ENCODE measurements around the gene OR10Z1.

The OR10Z1 gene

DNA sequence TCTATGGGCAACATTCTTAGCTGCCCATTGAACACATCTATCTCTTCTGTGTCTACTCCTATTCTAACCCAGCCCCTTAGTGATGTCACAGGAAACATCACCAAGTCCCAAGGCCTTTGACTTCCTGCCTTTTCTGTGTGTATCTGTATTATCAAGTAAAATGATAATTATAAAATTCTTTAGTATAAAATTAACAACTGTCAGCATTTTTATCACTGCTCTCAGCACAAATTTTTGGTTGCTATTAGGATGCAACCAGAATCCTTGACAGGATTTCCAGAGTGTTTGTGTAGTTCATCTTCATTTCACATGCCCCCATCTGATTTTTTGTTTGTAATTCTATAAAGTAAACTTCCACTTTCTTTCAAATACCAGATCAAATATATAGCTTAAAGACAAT, 33.8 kb downstream of the OR10Z1 start:
- DNase-seq (ENCODE audit: low spot score in 2 of 2), result no peak
- no peak overlapping the region for H3K4me3 ChIP-seq
- no peaks in the 10 kb centered on the region for H3K27me3 ChIP-seq (ENCODE audit: low read depth)
- H3K36me3 ChIP-seq (replicated peaks), result no peaks in the 10 kb centered on the region
- H3K9me3 ChIP-seq, result no peaks in the 10 kb centered on the region
- in situ Hi-C loops (cut with MboI; ENCODE audit: low sequenced_read_pairs), result no loop called here
- no peaks in the 10 kb centered on the region for H3K4me1 ChIP-seq

DNA sequence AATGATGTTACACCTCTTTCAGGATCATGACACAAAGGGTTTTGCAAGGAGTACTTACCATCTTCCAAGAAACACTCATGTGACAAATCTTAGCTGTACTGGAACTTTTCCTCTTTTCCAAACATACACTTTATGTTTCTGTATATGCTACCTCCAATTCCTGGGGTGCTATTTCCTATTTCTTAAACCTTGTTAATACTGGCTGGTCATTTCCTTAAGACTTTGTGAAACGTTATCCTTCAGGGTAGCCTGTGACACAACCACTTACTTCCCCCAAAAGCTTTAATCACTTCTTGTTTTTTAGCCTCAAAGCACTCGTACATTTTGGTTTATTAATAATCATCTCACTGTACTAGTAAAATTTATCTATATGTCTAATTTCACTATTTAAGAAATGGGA, 39.4 kb downstream of the OR10Z1 start:
- H3K27me3 ChIP-seq (ENCODE audit: low read depth), result no peaks in the 10 kb centered on the region
- no peaks in the 10 kb centered on the region for H3K36me3 ChIP-seq (replicated peaks)
- in situ Hi-C loops (cut with MboI; ENCODE audit: low sequenced_read_pairs), result no loop called here
- no peak overlapping the region for H3K4me3 ChIP-seq
- no peaks in the 10 kb centered on the region for H3K4me1 ChIP-seq
- no peak for DNase-seq (ENCODE audit: low spot score in 2 of 2)
- H3K9me3 ChIP-seq, result no peaks in the 10 kb centered on the region

DNA sequence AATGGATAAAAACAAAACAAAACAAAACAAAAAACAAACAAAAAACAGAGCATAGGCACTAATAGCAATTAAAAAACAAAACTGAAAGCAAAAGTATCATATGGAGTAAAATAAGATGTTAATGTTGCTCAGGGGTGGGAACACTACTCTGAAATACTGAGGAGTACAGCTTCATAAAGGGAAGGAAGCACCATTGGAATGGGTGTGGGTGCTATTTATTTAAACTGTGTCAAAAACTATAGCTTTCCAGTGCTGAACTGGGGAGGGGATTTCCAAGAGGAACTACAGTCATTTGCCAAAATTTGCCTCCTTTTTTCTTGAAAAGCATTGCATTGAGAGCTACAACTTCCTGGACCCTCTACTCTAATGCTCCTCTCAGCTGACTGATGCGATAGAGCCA, 41.4 kb downstream of the OR10Z1 start:
- in situ Hi-C loops (cut with MboI; ENCODE audit: low sequenced_read_pairs), result no loop called here
- Histone ChIP-seq H3K4me3 (no peak overlapping the region), H3K27me3 (ENCODE audit: low read depth) (no peaks in the 10 kb centered on the region), H3K9me3 (no peaks in the 10 kb centered on the region), H3K36me3 (replicated peaks) (no peaks in the 10 kb centered on the region), H3K4me1 (no peaks in the 10 kb centered on the region)
- DNase-seq (ENCODE audit: low spot score in 2 of 2), result no peak

- in situ Hi-C loops (cut with MboI; ENCODE audit: low sequenced_read_pairs), result no loop called here
- no peaks in the 10 kb centered on the region for H3K27me3 ChIP-seq (ENCODE audit: low read depth)
- no peak for DNase-seq (ENCODE audit: low spot score in 2 of 2)
- no peaks in the 10 kb centered on the region for H3K36me3 ChIP-seq (replicated peaks)
- no peaks in the 10 kb centered on the region for H3K4me1 ChIP-seq
- no peak overlapping the region for H3K4me3 ChIP-seq
- H3K9me3 ChIP-seq, result no peaks in the 10 kb centered on the region
Measured at GRCh38 chr1:158649052-158649451, 44.0 kb downstream of the OR10Z1 start.

DNA sequence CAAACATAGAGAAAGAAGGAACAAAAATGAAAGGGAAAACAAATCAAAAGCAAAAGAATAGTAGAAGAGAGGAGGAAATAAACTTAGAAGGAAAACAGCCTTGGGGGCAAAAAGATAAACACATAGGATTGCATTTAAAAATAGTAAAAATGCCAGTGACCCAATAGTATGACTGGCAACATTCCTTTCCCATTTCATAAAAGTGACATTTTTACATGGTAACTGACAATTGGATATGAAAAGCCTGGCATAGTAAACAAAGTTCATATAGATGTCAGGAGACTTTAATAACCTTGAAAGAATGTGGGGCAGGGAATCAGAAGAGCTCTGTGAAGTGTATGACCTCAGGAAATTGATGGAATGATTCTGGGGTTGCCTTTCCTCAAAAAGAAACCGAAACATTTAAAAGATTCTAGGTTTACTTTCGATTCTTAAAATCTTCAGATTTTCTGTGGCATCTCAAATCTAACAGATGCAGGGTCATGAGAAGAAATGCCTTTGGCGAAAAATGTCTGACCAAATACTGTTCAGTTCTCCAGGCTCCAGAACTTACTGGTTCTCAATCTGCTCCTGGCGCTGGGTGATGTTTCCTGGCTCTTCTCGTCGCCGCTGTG, 47.8 kb downstream of the OR10Z1 start:
- in situ Hi-C loops (cut with MboI; ENCODE audit: low sequenced_read_pairs), result no loop called here
- Histone ChIP-seq H3K27me3 (ENCODE audit: low read depth) (no peaks in the 10 kb centered on the region), H3K36me3 (replicated peaks) (no peaks in the 10 kb centered on the region), H3K9me3 (no peaks in the 10 kb centered on the region), H3K4me1 (no peaks in the 10 kb centered on the region), H3K4me3 (no peak overlapping the region)
- no peak for DNase-seq (ENCODE audit: low spot score in 2 of 2)

- Histone ChIP-seq H3K4me3 (no peak overlapping the region), H3K4me1 (no peaks in the 10 kb centered on the region), H3K36me3 (replicated peaks) (no peaks in the 10 kb centered on the region), H3K9me3 (no peaks in the 10 kb centered on the region), H3K27me3 (ENCODE audit: low read depth) (no peaks in the 10 kb centered on the region)
- in situ Hi-C loops (cut with MboI; ENCODE audit: low sequenced_read_pairs), result no loop called here
- no peak for DNase-seq (ENCODE audit: low spot score in 2 of 2)
Measured at GRCh38 chr1:158654086-158654485, 49.0 kb downstream of the OR10Z1 start.

- no peaks in the 10 kb centered on the region for H3K27me3 ChIP-seq (ENCODE audit: low read depth)
- no peak for DNase-seq (ENCODE audit: low spot score in 2 of 2)
- no peaks in the 10 kb centered on the region for H3K9me3 ChIP-seq
- no peaks in the 10 kb centered on the region for H3K4me1 ChIP-seq
- no peak overlapping the region for H3K4me3 ChIP-seq
- no peaks in the 10 kb centered on the region for H3K36me3 ChIP-seq (replicated peaks)
- in situ Hi-C loops (cut with MboI; ENCODE audit: low sequenced_read_pairs), result no loop called here
Measured at GRCh38 chr1:158654571-158654970, 49.5 kb downstream of the OR10Z1 start.
